OCI-LY3 (cell line): ENCODE results near the gene ATP1A1.
A peak's percentile ranks its signal among the peaks of the same experiment; 100 is the strongest.

Experiments used
- H2AFZ ChIP-seq: fragments of 200-600, 300-600 bp; shearing (Covaris generic); 2 replicates; pipeline ENCODE4 v1.6.0; 2014; ENCODE audit warnings: antibody characterized with exemption, low read depth, low read length
- H3K27ac ChIP-seq: fragments of 200-600, 300-600 bp; sonication (generic); 2 replicates; pipeline ENCODE4 v1.5.1; 2014; ENCODE audit warnings: mild to moderate bottlenecking, low read length, moderate library complexity, mixed read lengths
- H3K27me3 ChIP-seq: fragments of 200-600, 300-600 bp; sonication (generic); 2 replicates; pipeline ENCODE4 v1.6.1; 2014; ENCODE audit warnings: low read depth, low read length, mixed read lengths
- H3K36me3 ChIP-seq: fragments of 200-600, 300-600 bp; sonication (generic); replicated peaks from 2 replicates; pipeline ENCODE3; 2014; ENCODE audit warnings: low read depth, low read length, mixed read lengths
- H3K4me1 ChIP-seq: fragments of 300-600, 200-600 bp; sonication (generic); 2 replicates; pipeline ENCODE4 v1.6.1; 2014; ENCODE audit warnings: low read length, mixed read lengths
- H3K4me2 ChIP-seq: fragments of 200-600, 300-600 bp; sonication (generic); 2 replicates; pipeline ENCODE4 v1.6.1; 2014; ENCODE audit warnings: low read length, mixed read lengths
- H3K4me3 ChIP-seq: fragments of 300-600, 200-600 bp; sonication (generic); 2 replicates; pipeline ENCODE4 v1.5.1; 2014; ENCODE audit warnings: antibody characterized with exemption, mild to moderate bottlenecking, low read length, moderate library complexity
- H3K79me2 ChIP-seq: fragments of 300-600, 200-600 bp; shearing (Covaris generic); 2 replicates; pipeline ENCODE4 v1.6.1; 2014; ENCODE audit warnings: mild to moderate bottlenecking, low read length, mixed read lengths
- H3K9ac ChIP-seq: fragments of 300-600, 200-600 bp; shearing (Covaris generic); 2 replicates; pipeline ENCODE4 v1.6.0; 2014; ENCODE audit warnings: mild to moderate bottlenecking, low read length, moderate library complexity
- H3K9me3 ChIP-seq: fragments of 200-600, 300-600 bp; shearing (Covaris generic); 2 replicates; pipeline ENCODE4 v1.6.1; 2014; ENCODE audit warnings: low read length, mixed read lengths; ENCODE audit not compliant: insufficient read depth
- H4K20me1 ChIP-seq: fragments of 200-600, 300-600 bp; sonication (generic); 2 replicates; pipeline ENCODE4 v1.6.1; 2016; ENCODE audit warnings: low read length, mixed read lengths; ENCODE audit not compliant: insufficient read depth
- CTCF ChIP-seq: fragments of 200-600, 300-600 bp; sonication (generic); IDR thresholded peaks from 2 replicates; pipeline ENCODE4 v1.5.1; 2014; ENCODE audit warnings: antibody characterized with exemption, low read length, low read depth
- EZH2phosphoT487 ChIP-seq: fragments of 200-600 bp; shearing (Covaris generic); IDR thresholded peaks from 2 replicates; pipeline ENCODE4 v1.6.1; 2018; ENCODE audit warnings: antibody characterized with exemption, mixed run types, low read depth

The ATP1A1 gene

GRCh38 chr1:116359060-116359830, 13.8 kb upstream of the ATP1A1 start:
- no peak for TF ChIP-seq EZH2phosphoT487
- no peak for TF ChIP-seq CTCF
- Histone ChIP-seq H3K4me3 (no peak overlapping the region), H3K4me2 (no peak overlapping the region), H3K4me1 (no peaks in the 10 kb centered on the region), H3K79me2 (no peaks in the 10 kb centered on the region), H4K20me1 (no peaks in the 10 kb centered on the region), H3K27ac (no peak overlapping the region), H3K36me3 (no peaks in the 10 kb centered on the region), H2AFZ (no peak overlapping the region), H3K27me3 (no peaks in the 10 kb centered on the region), H3K9ac (no peak overlapping the region), H3K9me3 (no peaks in the 10 kb centered on the region)

GRCh38 chr1:116359871-116360270, 13.2 kb upstream of the ATP1A1 start:
- Histone ChIP-seq H3K27me3 (0 out of 2 replicates have a peak, but pooled peaks cover under 1% of the 10 kb centered on the region), H3K4me1 (no peaks in the 10 kb centered on the region), H3K27ac (no peak overlapping the region), H3K36me3 (no peaks in the 10 kb centered on the region), H3K4me2 (no peak overlapping the region), H2AFZ (no peak overlapping the region), H3K9me3 (no peaks in the 10 kb centered on the region), H4K20me1 (no peaks in the 10 kb centered on the region), H3K4me3 (no peak overlapping the region), H3K9ac (no peak overlapping the region), H3K79me2 (no peaks in the 10 kb centered on the region)
- TF ChIP-seq CTCF (no peak), EZH2phosphoT487 (no peak)

- no peak overlapping the region for H2AFZ ChIP-seq
- no peaks in the 10 kb centered on the region for H3K79me2 ChIP-seq
- no peak overlapping the region for H3K9ac ChIP-seq
- H3K4me2 ChIP-seq: no peak overlapping the region
- H4K20me1 ChIP-seq: no peaks in the 10 kb centered on the region
- H3K36me3 ChIP-seq: no peaks in the 10 kb centered on the region
- no peak overlapping the region for H3K27ac ChIP-seq
- H3K27me3 ChIP-seq: 0 out of 2 replicates have a peak, but pooled peaks cover 3% of the 10 kb centered on the region
- H3K9me3 ChIP-seq: no peaks in the 10 kb centered on the region
- H3K4me1 ChIP-seq: no peaks in the 10 kb centered on the region
- TF ChIP-seq EZH2phosphoT487: no peak
- peak; percentile 45 for TF ChIP-seq CTCF
- no peak overlapping the region for H3K4me3 ChIP-seq
These were observed 12.4 kb upstream of the ATP1A1 start for GRCh38 chr1:116360429-116361173.

GRCh38 chr1:116361648-116362047, 11.4 kb upstream of the ATP1A1 start:
- Histone ChIP-seq H3K4me2 (no peak overlapping the region), H3K9ac (no peak overlapping the region), H3K36me3 (no peaks in the 10 kb centered on the region), H3K4me1 (no peaks in the 10 kb centered on the region), H3K79me2 (no peaks in the 10 kb centered on the region), H4K20me1 (no peaks in the 10 kb centered on the region), H2AFZ (no peak overlapping the region), H3K9me3 (no peaks in the 10 kb centered on the region), H3K4me3 (no peak overlapping the region), H3K27ac (no peak overlapping the region), H3K27me3 (0 out of 2 replicates have a peak, but pooled peaks cover 3% of the 10 kb centered on the region)
- TF ChIP-seq CTCF: no peak
- no peak for TF ChIP-seq EZH2phosphoT487
